A549 (cell line): ENCODE measurements around the gene RYR3. TPM values are rescaled to one million over a fixed set of nuclear protein-coding genes. Genes with fewer than 3 reads are reported as not detected.

Experiments
- ATAC-seq, 2 experiments: fragments of 200-7000 bp in 1 of 2; fragments of >200 bp in 1 of 2; cut with Nextera tagmentation in 1 of 2; cut with Tn5 transposase in 1 of 2; 3 replicates each; pipeline versions ENCODE4 v1.8.0 to v1.9.1; 2018 to 2020; ENCODE audit warnings: mild to moderate bottlenecking in 1 of 2, moderate library complexity in 1 of 2
- CTCF ChIA-PET: fragments of 300-600 bp; sonication (Branson Sonifier 250); formaldehyde crosslinking; extraction: SDS; loops from one replicate; lab custom pipeline; 2021; ENCODE audit warnings: antibody characterized with exemption, inconsistent platforms; lab: Yijun Ruan, JAX
- POLR2A ChIA-PET: fragments of 350-600 bp; formaldehyde crosslinking; extraction: SDS; loops from one replicate; lab custom pipeline; 2021; ENCODE audit warnings: antibody characterized with exemption, inconsistent platforms; lab: Yijun Ruan, JAX
- DNase-seq, 2 experiments: peaks; one replicate each; pipeline versions ENCODE4 v3.0.0 to v3.0.0-alpha.2; 2011 to 2016; ENCODE audit warnings: low read depth in 1 of 2, low spot score in 1 of 2
- FAIRE-seq: peaks from 2 replicates; lab custom pipeline; 2011; peaks lifted over from hg19 to GRCh38; lab: Jason Lieb, UNC
- H3K27ac ChIP-seq, 2 experiments: fragments of >200 bp; sonication (Bioruptor Twin); formaldehyde crosslinking; 3 replicates each; pipeline ENCODE4 v1.5.1; 2016 to 2017
- H3K4me1 ChIP-seq: fragments of >200 bp; sonication (Bioruptor Twin); formaldehyde crosslinking; 3 replicates; pipeline ENCODE4 v1.6.1; 2016
- H3K4me2 ChIP-seq: fragments of >200 bp; sonication (Bioruptor Twin); formaldehyde crosslinking; 3 replicates; pipeline ENCODE4 v1.6.1; 2016
- H3K4me3 ChIP-seq: fragments of >200 bp; sonication (Bioruptor Twin); formaldehyde crosslinking; 3 replicates; pipeline ENCODE4 v1.5.1; 2016
- H3K9me3 ChIP-seq: fragments of >200 bp; sonication (Bioruptor Twin); formaldehyde crosslinking; 3 replicates; pipeline ENCODE4 v1.6.1; 2016
- BHLHE40 ChIP-seq: IDR thresholded peaks from 2 replicates; pipeline ENCODE4 v1.6.1; 2012; ENCODE audit warnings: low read depth, low read length, inconsistent platforms
- CHD2 ChIP-seq: fragments of 150-350 bp; IDR thresholded peaks from 2 replicates; pipeline ENCODE4 v1.6.1; 2014; ENCODE audit warnings: low read length; ENCODE audit not compliant: partially characterized antibody
- CHD4 ChIP-seq: fragments of 200-600 bp; sonication (generic); IDR thresholded peaks from 2 replicates; pipeline ENCODE4 v1.6.1; 2016; ENCODE audit warnings: antibody characterized with exemption, mild to moderate bottlenecking, borderline replicate concordance
- EHF ChIP-seq: fragments of 250-450 bp; sonication (Bioruptor Pico); IDR thresholded peaks from 2 replicates; pipeline ENCODE4 v1.5.0; 2020; ENCODE audit warnings: mild to moderate bottlenecking
- EHMT2 ChIP-seq: fragments of 200-600 bp; sonication (generic); IDR thresholded peaks from 2 replicates; pipeline ENCODE4 v1.6.1; 2016; ENCODE audit warnings: antibody characterized with exemption, low read depth, mild to moderate bottlenecking, moderate library complexity
- EP300 ChIP-seq, 2 experiments: fragments of >200 bp; sonication (Bioruptor Twin); formaldehyde crosslinking; IDR thresholded peaks; 2 replicates in 1 of 2; 3 replicates in 1 of 2; pipeline ENCODE4 v1.6.1; 2016 to 2017
- FOSL2 ChIP-seq, 2 experiments: fragments of 450-650 bp in 1 of 2; fragments of >200 bp in 1 of 2; sonication (Bioruptor Twin) in 1 of 2; formaldehyde crosslinking; IDR thresholded peaks; 2 replicates each; pipeline versions ENCODE4 v1.5.0 to v1.6.1; 2016 to 2020; ENCODE audit warnings: mild to moderate bottlenecking in 1 of 2, moderate library complexity in 1 of 2
- FOXS1 ChIP-seq: fragments of 250-450 bp; sonication (Bioruptor Pico); IDR thresholded peaks from 2 replicates; pipeline ENCODE4 v1.5.0; 2020; ENCODE audit warnings: mild to moderate bottlenecking, moderate library complexity
- HEYL ChIP-seq: fragments of 250-450 bp; sonication (Bioruptor Pico); IDR thresholded peaks from 2 replicates; pipeline ENCODE4 v1.8.0; 2021; ENCODE audit warnings: mild to moderate bottlenecking, moderate library complexity
- HOXA7 ChIP-seq: fragments of 250-450 bp; sonication (Bioruptor Pico); IDR thresholded peaks from 2 replicates; pipeline ENCODE4 v1.5.0; 2020; ENCODE audit warnings: mild to moderate bottlenecking, moderate library complexity
- JUNB ChIP-seq: fragments of >200 bp; sonication (Bioruptor Twin); formaldehyde crosslinking; IDR thresholded peaks from 2 replicates; pipeline ENCODE4 v1.6.1; 2016
- KDM5A ChIP-seq: fragments of 200-600 bp; sonication (generic); IDR thresholded peaks from 2 replicates; pipeline ENCODE4 v1.6.1; 2016; ENCODE audit warnings: antibody characterized with exemption, mild to moderate bottlenecking
- MAFK ChIP-seq: fragments of 450-650 bp; IDR thresholded peaks from 2 replicates; pipeline ENCODE4 v1.6.1; 2014; ENCODE audit not compliant: partially characterized antibody
- MYC ChIP-seq: IDR thresholded peaks from 2 replicates; pipeline ENCODE4 v1.6.1; 2012; ENCODE audit warnings: mild to moderate bottlenecking, inconsistent platforms, low read length, improper control_type of control experiment, borderline replicate concordance
- NR3C1 ChIP-seq: fragments of >200 bp; sonication (Bioruptor Twin); formaldehyde crosslinking; IDR thresholded peaks from 3 replicates; pipeline ENCODE4 v1.6.1; 2017
- PHF8 ChIP-seq: fragments of 200-600 bp; sonication (generic); IDR thresholded peaks from 2 replicates; pipeline ENCODE4 v1.6.1; 2016; ENCODE audit warnings: low read depth, mild to moderate bottlenecking, antibody characterized with exemption, moderate library complexity, borderline replicate concordance
- POLR2A ChIP-seq: IDR thresholded peaks from 2 replicates; pipeline ENCODE4 v1.6.1; 2012; ENCODE audit warnings: mild to moderate bottlenecking, low read length
- POLR2AphosphoS2 ChIP-seq: conservative IDR thresholded peaks from 2 replicates; pipeline ENCODE4 v1.6.1; 2012; ENCODE audit warnings: low read length, improper control_type of control experiment, inconsistent platforms
- RAD21 ChIP-seq, 2 experiments: fragments of >200 bp in 1 of 2; sonication (Bioruptor Twin) in 1 of 2; formaldehyde crosslinking in 1 of 2; IDR thresholded peaks in 1 of 2; conservative IDR thresholded peaks in 1 of 2; 2 replicates in 1 of 2; 3 replicates in 1 of 2; pipeline ENCODE4 v1.6.1; 2012 to 2018; ENCODE audit warnings: inconsistent platforms in 1 of 2
- RNF2 ChIP-seq: fragments of 200-600 bp; sonication (generic); IDR thresholded peaks from 2 replicates; pipeline ENCODE4 v1.6.1; 2016; ENCODE audit warnings: low read depth, mild to moderate bottlenecking, antibody characterized with exemption, moderate library complexity, borderline replicate concordance
- SMC3 ChIP-seq: fragments of >200 bp; sonication (Bioruptor Twin); formaldehyde crosslinking; IDR thresholded peaks from 3 replicates; pipeline ENCODE4 v1.6.1; 2018; ENCODE audit warnings: inconsistent platforms
- SREBF2 ChIP-seq: fragments of 450-650 bp; IDR thresholded peaks from 2 replicates; pipeline ENCODE4 v1.6.1; 2014; ENCODE audit warnings: mild to moderate bottlenecking, moderate library complexity
- TP53 ChIP-seq: fragments of 250-450 bp; sonication (Bioruptor Pico); IDR thresholded peaks from 2 replicates; pipeline ENCODE4 v1.5.0; 2021; ENCODE audit warnings: mild to moderate bottlenecking, moderate library complexity
- ZC3H11A ChIP-seq: fragments of 450-650 bp; IDR thresholded peaks from 2 replicates; pipeline ENCODE4 v1.6.1; 2014; ENCODE audit warnings: antibody characterized with exemption, mild to moderate bottlenecking
- ZFP36 ChIP-seq: fragments of 450-650 bp; IDR thresholded peaks from 2 replicates; pipeline ENCODE4 v1.6.1; 2014; ENCODE audit warnings: borderline replicate concordance; ENCODE audit not compliant: partially characterized antibody
- WGBS: methylation state at CpG from one replicate; pipeline ENCODE4 v1.1.6; 2017; ENCODE audit errors: missing lambda C conversion rate; 5-methylcytosine and 5-hydroxymethylcytosine counted together
- polyA plus RNA-seq, 4 experiments: library from polyadenylated mRNA; depleted of rRNA in 3 of 4; stranded (reverse); fragments of >200 nt; fragmentation: RNase III in 1 of 4; extraction: RNeasy Plus Mini Kit Qiagen cat#74134 plus additional on column Dnase treatment in 1 of 4; gene quantifications; 2 replicates in 3 of 4; 3 replicates in 1 of 4; pipeline ENCODE4 v1.2.3, GENCODE V29; 2011 to 2017
- TF ChIP-seq, protein P1 (sequence below): fragments of 250-450 bp; sonication (Bioruptor Pico); IDR thresholded peaks from 2 replicates; pipeline ENCODE4 v1.5.0; 2020; ENCODE audit warnings: low read depth, mild to moderate bottlenecking, moderate library complexity
- TF ChIP-seq, protein P2 (sequence below): IDR thresholded peaks from 2 replicates; pipeline ENCODE4 v1.6.1; 2012
- TF ChIP-seq, protein P3 (sequence below): fragments of 150-350 bp; IDR thresholded peaks from 2 replicates; pipeline ENCODE4 v1.6.1; 2014; ENCODE audit warnings: low read depth, mild to moderate bottlenecking, low read length
- TF ChIP-seq, protein P4 (sequence below): fragments of >200 bp; sonication (Bioruptor Twin); formaldehyde crosslinking; IDR thresholded peaks from 3 replicates; pipeline ENCODE4 v1.6.1; 2016
- TF ChIP-seq, protein P5 (sequence below): IDR thresholded peaks from 2 replicates; pipeline ENCODE4 v1.6.1; 2012; ENCODE audit warnings: low read depth, borderline replicate concordance

The RYR3 gene
- polyA plus RNA-seq, 2 of the 4 experiments (the other 2 are of a cell fraction), result 0.03 TPM; not detected in 1

DNA sequence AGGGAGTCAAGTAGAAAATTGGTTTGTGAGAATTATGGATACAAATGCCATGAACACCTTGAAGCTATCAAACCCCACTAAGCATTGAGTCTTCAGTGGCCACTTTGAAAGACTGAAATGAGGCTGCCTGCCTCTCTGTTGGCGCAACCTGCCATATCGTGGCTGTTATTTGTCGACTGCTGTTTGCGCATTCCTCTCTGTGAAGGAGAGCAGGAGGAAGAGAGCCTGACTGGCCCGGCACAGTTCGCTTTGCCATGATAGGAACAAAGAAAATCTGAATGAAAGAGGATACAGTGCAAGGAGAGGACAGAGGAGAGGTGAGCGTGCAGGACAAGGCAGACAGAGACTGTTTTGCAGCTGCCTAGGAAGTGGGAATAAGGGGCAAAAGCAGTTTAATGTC lies 289.4 kb downstream of the RYR3 start:
- no peaks in the 10 kb centered on the region for H3K9me3 ChIP-seq
- DNase-seq (no peak), ATAC-seq (no peak), FAIRE-seq (no peak)
- no peak overlapping the region for H3K4me2 ChIP-seq
- H3K4me3 ChIP-seq, result no peak overlapping the region
- TF ChIP-seq, protein P1, sequence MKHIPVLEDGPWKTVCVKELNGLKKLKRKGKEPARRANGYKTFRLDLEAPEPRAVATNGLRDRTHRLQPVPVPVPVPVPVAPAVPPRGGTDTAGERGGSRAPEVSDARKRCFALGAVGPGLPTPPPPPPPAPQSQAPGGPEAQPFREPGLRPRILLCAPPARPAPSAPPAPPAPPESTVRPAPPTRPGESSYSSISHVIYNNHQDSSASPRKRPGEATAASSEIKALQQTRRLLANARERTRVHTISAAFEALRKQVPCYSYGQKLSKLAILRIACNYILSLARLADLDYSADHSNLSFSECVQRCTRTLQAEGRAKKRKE (CRISPR knock-in tag), result no peak
- TF ChIP-seq POLR2AphosphoS2 (no peak), HEYL (no peak), CHD2 (no peak), FOXS1 (CRISPR knock-in tag) (no peak), BHLHE40 (no peak), MYC (no peak), JUNB (no peak), RNF2 (no peak), RAD21 (conservative IDR thresholded peaks at IDR 0.05 in 1 of 2, IDR thresholded peaks at IDR 0.05 in 1 of 2) (no peak), EP300 (IDR thresholded peaks at IDR 0.05) (no peak), EHMT2 (no peak), EHF (CRISPR knock-in tag) (no peak), ZC3H11A (no peak), SREBF2 (no peak)
- TF ChIP-seq, protein P2, sequence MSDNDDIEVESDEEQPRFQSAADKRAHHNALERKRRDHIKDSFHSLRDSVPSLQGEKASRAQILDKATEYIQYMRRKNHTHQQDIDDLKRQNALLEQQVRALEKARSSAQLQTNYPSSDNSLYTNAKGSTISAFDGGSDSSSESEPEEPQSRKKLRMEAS, result no peak
- TF ChIP-seq, protein P3, sequence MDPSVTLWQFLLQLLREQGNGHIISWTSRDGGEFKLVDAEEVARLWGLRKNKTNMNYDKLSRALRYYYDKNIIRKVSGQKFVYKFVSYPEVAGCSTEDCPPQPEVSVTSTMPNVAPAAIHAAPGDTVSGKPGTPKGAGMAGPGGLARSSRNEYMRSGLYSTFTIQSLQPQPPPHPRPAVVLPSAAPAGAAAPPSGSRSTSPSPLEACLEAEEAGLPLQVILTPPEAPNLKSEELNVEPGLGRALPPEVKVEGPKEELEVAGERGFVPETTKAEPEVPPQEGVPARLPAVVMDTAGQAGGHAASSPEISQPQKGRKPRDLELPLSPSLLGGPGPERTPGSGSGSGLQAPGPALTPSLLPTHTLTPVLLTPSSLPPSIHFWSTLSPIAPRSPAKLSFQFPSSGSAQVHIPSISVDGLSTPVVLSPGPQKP, result no peak
- TF ChIP-seq, protein P4, sequence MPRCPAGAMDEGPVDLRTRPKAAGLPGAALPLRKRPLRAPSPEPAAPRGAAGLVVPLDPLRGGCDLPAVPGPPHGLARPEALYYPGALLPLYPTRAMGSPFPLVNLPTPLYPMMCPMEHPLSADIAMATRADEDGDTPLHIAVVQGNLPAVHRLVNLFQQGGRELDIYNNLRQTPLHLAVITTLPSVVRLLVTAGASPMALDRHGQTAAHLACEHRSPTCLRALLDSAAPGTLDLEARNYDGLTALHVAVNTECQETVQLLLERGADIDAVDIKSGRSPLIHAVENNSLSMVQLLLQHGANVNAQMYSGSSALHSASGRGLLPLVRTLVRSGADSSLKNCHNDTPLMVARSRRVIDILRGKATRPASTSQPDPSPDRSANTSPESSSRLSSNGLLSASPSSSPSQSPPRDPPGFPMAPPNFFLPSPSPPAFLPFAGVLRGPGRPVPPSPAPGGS, result no peak
- 49% methylated on average over 7 of the region's 7 CpGs for WGBS
- CTCF ChIA-PET, result interaction anchor here (0.7 kb wide), 1 partner anchor 219 kb away, joined by 3 read pairs; no protein-coding TSS in a partner anchor
- no peaks in the 10 kb centered on the region for H3K4me1 ChIP-seq
- POLR2A ChIA-PET, result no interaction called here
- H3K27ac ChIP-seq, result no peak overlapping the region

DNA sequence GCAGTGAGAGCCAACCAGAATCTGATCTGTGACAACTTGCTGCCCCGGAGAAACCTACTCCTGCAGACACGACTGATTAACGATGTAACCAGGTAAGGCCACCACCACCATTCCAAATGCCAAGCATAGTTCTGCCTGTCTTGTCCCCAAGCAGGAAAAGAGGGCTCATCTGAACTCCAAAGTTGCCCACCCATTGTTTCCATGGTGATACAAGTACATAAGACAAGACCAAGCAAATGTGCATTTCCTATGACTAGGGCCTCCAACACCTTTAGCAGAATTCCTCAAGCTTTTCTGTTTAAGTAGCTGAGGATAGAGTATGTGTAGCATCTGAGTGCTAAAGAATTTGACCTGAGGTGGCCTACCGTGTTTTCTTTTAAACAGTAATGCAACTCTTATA lies 290.7 kb downstream of the RYR3 start:
- Histone ChIP-seq H3K4me2 (no peak overlapping the region), H3K4me1 (no peaks in the 10 kb centered on the region), H3K9me3 (no peaks in the 10 kb centered on the region), H3K4me3 (no peak overlapping the region), H3K27ac (no peak overlapping the region)
- ChIA-PET CTCF (interaction anchor here (0.8 kb wide), 1 partner anchor 35 kb away, joined by 3 read pairs; no protein-coding TSS in a partner anchor), POLR2A (no interaction called here)
- 13% methylated on average over 4 of the region's 4 CpGs for WGBS
- TF ChIP-seq CHD4, result no peak
- TF ChIP-seq HOXA7 (CRISPR knock-in tag), result no peak
- TF ChIP-seq KDM5A, result no peak
- TF ChIP-seq, protein P5, sequence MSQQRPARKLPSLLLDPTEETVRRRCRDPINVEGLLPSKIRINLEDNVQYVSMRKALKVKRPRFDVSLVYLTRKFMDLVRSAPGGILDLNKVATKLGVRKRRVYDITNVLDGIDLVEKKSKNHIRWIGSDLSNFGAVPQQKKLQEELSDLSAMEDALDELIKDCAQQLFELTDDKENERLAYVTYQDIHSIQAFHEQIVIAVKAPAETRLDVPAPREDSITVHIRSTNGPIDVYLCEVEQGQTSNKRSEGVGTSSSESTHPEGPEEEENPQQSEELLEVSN, result no peak
- TF ChIP-seq MAFK, result no peak
- TF ChIP-seq EHMT2, result no peak
- TF ChIP-seq FOSL2 (IDR thresholded peaks at IDR 0.05), result no peak
- no peak for TF ChIP-seq FOSL2 (CRISPR knock-in tag; IDR thresholded peaks at IDR 0.05)
- TF ChIP-seq PHF8, result no peak
- TF ChIP-seq POLR2AphosphoS2, result no peak
- TF ChIP-seq BHLHE40, result no peak
- TF ChIP-seq POLR2A, result no peak
- TF ChIP-seq NR3C1, result no peak
- no peak for TF ChIP-seq ZFP36
- no peak for TF ChIP-seq TP53 (CRISPR knock-in tag)
- TF ChIP-seq CHD2, result no peak
- TF ChIP-seq EHF (CRISPR knock-in tag), result no peak
- no peak for TF ChIP-seq RNF2
- no peak for TF ChIP-seq SMC3
- DNase-seq (no peak), ATAC-seq (no peak), FAIRE-seq (no peak)
